ENCODE data around the gene RNU6-9.

RNU6-9 gene

GRCh38 chr19:919199-920050 lies 26.1 kb downstream of the RNU6-9 start:
- DNase-seq, result peak; percentile 47

- peak; percentile 77 for DNase-seq
These were observed 27.0 kb downstream of the RNU6-9 start for GRCh38 chr19:920051-920864.

- no peak for DNase-seq
These were observed 31.3 kb downstream of the RNU6-9 start for GRCh38 chr19:924553-925086.

- DNase-seq, result no peak
These were observed 31.8 kb downstream of the RNU6-9 start for GRCh38 chr19:925087-925525.

- peak; percentile 81 for DNase-seq
These were observed 32.4 kb downstream of the RNU6-9 start, which contains the start of gene ARID3A for GRCh38 chr19:925526-926322. ARID3A (plus strand) TSS chr19:926035; CDS start chr19:929529, 3,494 bp downstream.

GRCh38 chr19:926323-926588 lies 33.0 kb downstream of the RNU6-9 start:
- no peak for DNase-seq

- DNase-seq, result no peak
These were observed 33.5 kb downstream of the RNU6-9 start for GRCh38 chr19:926589-927350.

GRCh38 chr19:927351-927779 lies 34.1 kb downstream of the RNU6-9 start:
- no peak for DNase-seq

GRCh38 chr19:927780-928401 lies 34.6 kb downstream of the RNU6-9 start:
- DNase-seq, result no peak

- DNase-seq, result no peak
These were observed 35.4 kb downstream of the RNU6-9 start for GRCh38 chr19:928471-929202.

GRCh38 chr19:929203-929890 lies 36.1 kb downstream of the RNU6-9 start:
- DNase-seq, result no peak

GRCh38 chr19:929891-930258 lies 36.6 kb downstream of the RNU6-9 start:
- no peak for DNase-seq

- DNase-seq, result no peak
These were observed 38.8 kb downstream of the RNU6-9 start for GRCh38 chr19:931860-932647.

GRCh38 chr19:932648-933552 lies 39.6 kb downstream of the RNU6-9 start:
- no peak for DNase-seq

- no peak for DNase-seq
These were observed 40.2 kb downstream of the RNU6-9 start for GRCh38 chr19:933553-933882.

- DNase-seq, result no peak
These were observed 41.0 kb downstream of the RNU6-9 start for GRCh38 chr19:934197-934840.

- no peak for DNase-seq
These were observed 41.7 kb downstream of the RNU6-9 start for GRCh38 chr19:934865-935479.

- no peak for DNase-seq
These were observed 42.9 kb downstream of the RNU6-9 start for GRCh38 chr19:936175-936546.
